Caco-2 (cell line): ENCODE measurements around the gene PLEK. TPM values are rescaled to one million over a fixed set of nuclear protein-coding genes. Genes with fewer than 3 reads are reported as not detected.

Experiments
- BruUV-seq: library from RNA; stranded (reverse); fragments of 400-500 nt; replicated peaks from 2 replicates; lab custom pipeline; 2021; lab: Mats Ljungman, UMichigan
- CTCF ChIA-PET: fragments of 300-600 bp; sonication (Branson Sonifier 250); formaldehyde crosslinking; loops from one replicate; lab custom pipeline; 2022; ENCODE audit warnings: antibody characterized with exemption; lab: Charles Lee
- POLR2A ChIA-PET: fragments of 300-600 bp; sonication (Branson Sonifier 250); formaldehyde crosslinking; loops from one replicate; lab custom pipeline; 2022; ENCODE audit warnings: antibody characterized with exemption; lab: Charles Lee
- DNase-seq, 2 experiments: peaks; one replicate each; pipeline versions ENCODE4 v3.0.0 to v3.0.0-alpha.2; 2020 to 2022
- H3K27me3 ChIP-seq: replicated peaks from 2 replicates; pipeline ENCODE4 v1.6.0; 2011; ENCODE audit warnings: low read length; ENCODE audit not compliant: control insufficient read depth, insufficient read depth
- H3K36me3 ChIP-seq: 2 replicates; pipeline ENCODE4 v1.5.1; 2011; ENCODE audit warnings: low read length; ENCODE audit not compliant: control insufficient read depth, insufficient read depth
- H3K4me1 ChIP-seq: fragments of 250-450 bp; sonication (Bioruptor Pico); 2 replicates; pipeline ENCODE4 v1.5.1; 2020; ENCODE audit warnings: mild to moderate bottlenecking
- H3K4me3 ChIP-seq: 2 replicates; pipeline ENCODE4 v1.5.1; 2011; ENCODE audit warnings: low read depth, mild to moderate bottlenecking, control low read depth, low read length
- H3K9me3 ChIP-seq: fragments of 250-450 bp; sonication (Bioruptor Pico); 2 replicates; pipeline ENCODE4 v1.5.1; 2020; ENCODE audit warnings: mild to moderate bottlenecking, moderate library complexity
- H3K27ac Mint-ChIP-seq: one replicate; pipeline ENCODE4 v1.8.0; 2022; ENCODE audit warnings: mixed read lengths; ENCODE audit not compliant: unreplicated experiment
- H3K27me3 Mint-ChIP-seq: one replicate; pipeline ENCODE4 v1.8.0; 2022; ENCODE audit warnings: mixed read lengths; ENCODE audit not compliant: insufficient read depth, unreplicated experiment
- H3K36me3 Mint-ChIP-seq: one replicate; pipeline ENCODE4 v1.8.0; 2022; ENCODE audit warnings: mild to moderate bottlenecking, mixed read lengths; ENCODE audit not compliant: insufficient read depth, unreplicated experiment
- H3K4me1 Mint-ChIP-seq: one replicate; pipeline ENCODE4 v1.8.0; 2022; ENCODE audit warnings: low read depth, mixed read lengths; ENCODE audit not compliant: unreplicated experiment
- H3K4me3 Mint-ChIP-seq: one replicate; pipeline ENCODE4 v1.8.0; 2022; ENCODE audit warnings: mild to moderate bottlenecking, moderate library complexity, mixed read lengths; ENCODE audit not compliant: unreplicated experiment
- H3K9me3 Mint-ChIP-seq: one replicate; pipeline ENCODE4 v1.8.0; 2022; ENCODE audit warnings: mixed read lengths; ENCODE audit not compliant: unreplicated experiment
- intact Hi-C: fragments of 100-400 bp; cut with micrococcal nuclease; formaldehyde crosslinking; loops from one replicate; pipeline ENCODE4 v1.10.0; 2022; ENCODE audit not compliant: unreplicated experiment
- total RNA-seq: library from RNA; stranded (reverse); gene quantifications from 2 replicates; pipeline ENCODE4 v1.2.3, GENCODE V29; 2022
- TF ChIP-seq, protein P1 (sequence below), 2 experiments: fragments of 200-600 bp in 1 of 2; IDR thresholded peaks; 1 replicate in 1 of 2; 2 replicates in 1 of 2; pipeline versions ENCODE4 v1.5.1 to v1.8.0; 2011 to 2022; ENCODE audit warnings: antibody characterized with exemption in 1 of 2, control low read depth in 1 of 2, inconsistent platforms in 1 of 2, low read depth in 1 of 2, low read length in 1 of 2, mild to moderate bottlenecking in 1 of 2, moderate library complexity in 1 of 2; ENCODE audit not compliant: insufficient read depth in 1 of 2, severe bottlenecking in 1 of 2, unreplicated experiment in 1 of 2

PLEK gene
- total RNA-seq, 1 experiment from 2014 or later, result not detected

DNA sequence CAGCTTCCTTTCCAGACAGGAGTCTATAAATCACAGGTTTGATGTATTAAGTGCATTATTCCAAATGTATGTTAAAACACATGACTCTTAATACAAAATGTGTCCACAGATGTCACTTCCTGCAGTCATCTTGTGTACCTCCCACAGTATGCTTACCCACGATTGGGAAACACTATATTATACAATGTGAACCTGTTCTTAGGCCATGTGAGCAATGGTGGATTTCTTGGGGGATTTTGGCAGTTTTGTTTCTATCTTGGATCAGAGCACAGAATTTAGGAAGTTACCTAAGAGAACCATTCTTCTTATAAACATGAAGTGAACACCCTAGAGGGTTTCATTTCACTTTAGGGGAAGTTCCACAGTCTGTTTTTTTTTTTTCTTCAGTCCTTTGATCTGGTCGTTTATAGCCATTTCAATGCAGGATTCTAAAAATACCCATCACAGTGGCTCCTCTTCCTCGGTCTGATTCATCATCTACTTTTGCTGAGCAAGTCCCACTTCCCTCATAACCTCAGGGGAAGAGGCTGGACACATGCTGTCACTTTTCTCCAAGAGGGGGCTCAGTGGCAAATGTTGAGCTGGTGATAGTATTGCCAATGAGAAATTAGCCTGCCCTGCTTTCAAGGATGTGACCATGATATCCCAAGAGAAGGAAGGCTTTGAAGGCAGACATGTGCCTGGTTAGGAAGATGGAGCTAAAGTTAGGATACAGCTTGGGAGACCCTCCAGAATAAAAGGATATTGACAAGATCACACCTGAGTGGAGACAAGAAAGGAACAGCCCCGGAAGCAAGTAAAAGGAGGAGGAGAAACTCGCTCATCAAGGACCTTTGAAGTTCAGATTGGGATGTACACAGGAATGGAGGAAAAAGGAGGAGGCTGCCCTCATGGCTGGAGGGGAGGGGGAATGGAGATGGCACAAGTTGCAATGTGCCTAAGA lies 22.6 kb downstream of the PLEK start:
- DNase-seq, result no peak
- no TSS peak for BruUV-seq
- Mint-ChIP-seq H3K4me1 (no peaks in the 10 kb centered on the region), H3K36me3 (no peaks in the 10 kb centered on the region), H3K4me3 (no peak overlapping the region), H3K27ac (no peak overlapping the region), H3K27me3 (peaks cover 23% of the 10 kb centered on the region), H3K9me3 (no peaks in the 10 kb centered on the region)
- no peak overlapping the region for H3K4me3 ChIP-seq
- H3K36me3 ChIP-seq, result no peaks in the 10 kb centered on the region
- TF ChIP-seq, protein P1, sequence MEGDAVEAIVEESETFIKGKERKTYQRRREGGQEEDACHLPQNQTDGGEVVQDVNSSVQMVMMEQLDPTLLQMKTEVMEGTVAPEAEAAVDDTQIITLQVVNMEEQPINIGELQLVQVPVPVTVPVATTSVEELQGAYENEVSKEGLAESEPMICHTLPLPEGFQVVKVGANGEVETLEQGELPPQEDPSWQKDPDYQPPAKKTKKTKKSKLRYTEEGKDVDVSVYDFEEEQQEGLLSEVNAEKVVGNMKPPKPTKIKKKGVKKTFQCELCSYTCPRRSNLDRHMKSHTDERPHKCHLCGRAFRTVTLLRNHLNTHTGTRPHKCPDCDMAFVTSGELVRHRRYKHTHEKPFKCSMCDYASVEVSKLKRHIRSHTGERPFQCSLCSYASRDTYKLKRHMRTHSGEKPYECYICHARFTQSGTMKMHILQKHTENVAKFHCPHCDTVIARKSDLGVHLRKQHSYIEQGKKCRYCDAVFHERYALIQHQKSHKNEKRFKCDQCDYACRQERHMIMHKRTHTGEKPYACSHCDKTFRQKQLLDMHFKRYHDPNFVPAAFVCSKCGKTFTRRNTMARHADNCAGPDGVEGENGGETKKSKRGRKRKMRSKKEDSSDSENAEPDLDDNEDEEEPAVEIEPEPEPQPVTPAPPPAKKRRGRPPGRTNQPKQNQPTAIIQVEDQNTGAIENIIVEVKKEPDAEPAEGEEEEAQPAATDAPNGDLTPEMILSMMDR (IDR thresholded peaks at IDR 0.05; ENCODE audit: insufficient read depth in 1 of 2, low read depth in 1 of 2, low read length in 1 of 2, severe bottlenecking in 1 of 2, unreplicated experiment in 1 of 2), result no peak
- CTCF ChIA-PET, result interaction anchor here (0.8 kb wide), 1 partner anchor 45 kb away, joined by 7 read pairs; no protein-coding TSS in a partner anchor
- H3K4me1 ChIP-seq, result no peaks in the 10 kb centered on the region
- intact Hi-C loops, result no loop called here
- POLR2A ChIA-PET, result no interaction called here
- no peaks in the 10 kb centered on the region for H3K9me3 ChIP-seq
- no peaks in the 10 kb centered on the region for H3K27me3 ChIP-seq

DNA sequence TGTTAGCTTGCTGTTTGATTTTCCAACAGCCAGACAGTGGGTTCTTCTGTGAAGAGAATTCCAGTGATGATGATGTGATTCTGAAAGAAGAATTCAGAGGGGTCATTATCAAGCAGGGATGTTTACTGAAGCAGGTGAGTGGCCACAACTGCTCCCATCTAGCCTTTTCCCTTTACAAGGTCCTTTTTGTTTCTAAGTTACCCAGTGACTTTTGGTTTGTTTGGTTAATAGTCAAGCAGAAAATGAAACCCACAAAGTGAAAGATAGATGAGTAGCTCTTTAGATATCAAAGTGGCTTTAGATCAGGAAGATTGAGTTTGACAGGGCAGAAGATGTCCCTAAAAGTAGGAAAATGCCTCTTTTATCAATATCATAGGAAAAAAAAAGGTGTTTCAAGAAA lies 23.3 kb downstream of the PLEK start:
- no peaks in the 10 kb centered on the region for H3K4me1 Mint-ChIP-seq
- no peak overlapping the region for H3K27ac Mint-ChIP-seq
- Histone ChIP-seq H3K4me3 (no peak overlapping the region), H3K27me3 (no peaks in the 10 kb centered on the region), H3K9me3 (no peaks in the 10 kb centered on the region), H3K4me1 (no peaks in the 10 kb centered on the region), H3K36me3 (no peaks in the 10 kb centered on the region)
- POLR2A ChIA-PET, result no interaction called here
- peaks cover 24% of the 10 kb centered on the region for H3K27me3 Mint-ChIP-seq
- TF ChIP-seq, protein P1 (IDR thresholded peaks at IDR 0.05; ENCODE audit: insufficient read depth in 1 of 2, low read depth in 1 of 2, low read length in 1 of 2, severe bottlenecking in 1 of 2, unreplicated experiment in 1 of 2), result no peak
- H3K36me3 Mint-ChIP-seq, result no peaks in the 10 kb centered on the region
- H3K4me3 Mint-ChIP-seq, result no peak overlapping the region
- no peak for DNase-seq
- no TSS peak for BruUV-seq
- intact Hi-C loops, result no loop called here
- H3K9me3 Mint-ChIP-seq, result no peaks in the 10 kb centered on the region
- CTCF ChIA-PET, result interaction anchor here (0.8 kb wide), 1 partner anchor 45 kb away, joined by 7 read pairs; no protein-coding TSS in a partner anchor

DNA sequence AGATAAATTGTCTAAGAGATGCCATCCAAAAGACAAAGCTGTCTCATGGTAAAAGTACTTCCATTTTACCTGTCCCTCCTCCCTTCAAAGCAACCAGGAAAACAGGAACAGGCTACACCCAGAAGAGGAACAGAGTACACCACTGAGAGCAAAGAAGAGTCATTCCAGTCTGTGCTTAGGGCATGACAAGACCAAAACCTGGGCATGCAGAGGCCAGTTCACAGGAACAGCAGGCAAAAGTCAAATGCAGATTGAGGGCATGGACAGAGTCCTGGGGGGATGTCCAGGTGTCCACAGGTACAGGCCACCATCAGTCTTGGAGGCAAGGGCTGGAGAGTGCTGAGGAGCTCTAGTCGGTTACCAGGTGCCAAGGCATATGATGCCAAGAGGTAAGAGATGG lies 23.7 kb downstream of the PLEK start:
- H3K4me1 ChIP-seq, result no peaks in the 10 kb centered on the region
- intact Hi-C loops, result no loop called here
- H3K27me3 ChIP-seq, result no peaks in the 10 kb centered on the region

More for the DNA sequence above, 23.7 kb downstream of the PLEK start:
- H3K36me3 Mint-ChIP-seq, result no peaks in the 10 kb centered on the region
- no peak overlapping the region for H3K27ac Mint-ChIP-seq
- H3K27me3 Mint-ChIP-seq, result peaks cover 23% of the 10 kb centered on the region
- no TSS peak for BruUV-seq
- H3K36me3 ChIP-seq, result no peaks in the 10 kb centered on the region
- ChIA-PET CTCF (no interaction called here), POLR2A (no interaction called here)
- no peaks in the 10 kb centered on the region for H3K9me3 ChIP-seq
- DNase-seq, result no peak
- no peak overlapping the region for H3K4me3 ChIP-seq
- TF ChIP-seq, protein P1 (IDR thresholded peaks at IDR 0.05; ENCODE audit: insufficient read depth in 1 of 2, low read depth in 1 of 2, low read length in 1 of 2, severe bottlenecking in 1 of 2, unreplicated experiment in 1 of 2), result no peak
- no peak overlapping the region for H3K4me3 Mint-ChIP-seq
- H3K9me3 Mint-ChIP-seq, result no peaks in the 10 kb centered on the region
- no peaks in the 10 kb centered on the region for H3K4me1 Mint-ChIP-seq
